HEK293 (cell line): ENCODE data around the gene CLIP3.

ENCODE experiments used
- CTCF ChIA-PET: fragments of 350-600 bp; formaldehyde crosslinking; extraction: SDS; loops from one replicate; lab custom pipeline; 2021; ENCODE audit warnings: antibody characterized with exemption; lab: Yijun Ruan, JAX
- POLR2A ChIA-PET: fragments of 300-600 bp; formaldehyde crosslinking; extraction: SDS; loops from one replicate; lab custom pipeline; 2020; ENCODE audit warnings: antibody characterized with exemption, inconsistent platforms; lab: Yijun Ruan, JAX
- H3K27ac ChIP-seq: fragments of 200-500 bp; sonication (Bioruptor generic); 2 replicates; pipeline ENCODE4 v1.5.1; 2014; ENCODE audit warnings: low read depth, low read length, control low read depth, inconsistent platforms; ENCODE audit errors: extremely low read depth
- H3K36me3 ChIP-seq, 2 experiments: fragments of 200-500 bp in 1 of 2; sonication (Bioruptor generic) in 1 of 2; 1 replicate in 1 of 2; 2 replicates in 1 of 2; pipeline ENCODE4 v1.5.1; 2014 to 2017; ENCODE audit warnings: inconsistent platforms in 2 of 2, low read length in 2 of 2; ENCODE audit not compliant: control insufficient read depth in 2 of 2, insufficient read depth in 1 of 2
- H3K4me1 ChIP-seq: fragments of 200-500 bp; sonication (Bioruptor generic); 2 replicates; pipeline ENCODE4 v1.5.1; 2014; ENCODE audit warnings: mild to moderate bottlenecking, low read length, inconsistent platforms; ENCODE audit not compliant: control insufficient read depth, insufficient read depth
- H3K4me3 ChIP-seq: 2 replicates; pipeline ENCODE4 v1.5.1; 2011; ENCODE audit warnings: low read depth, mild to moderate bottlenecking, control low read depth, low read length, moderate library complexity
- H3K9me3 ChIP-seq: fragments of 200-500 bp; sonication (Bioruptor generic); 2 replicates; pipeline ENCODE4 v1.5.1; 2014; ENCODE audit warnings: low read depth, low read length, inconsistent platforms; ENCODE audit not compliant: control insufficient read depth, insufficient read depth
- BCL11A ChIP-seq: fragments of 450-650 bp; formaldehyde crosslinking; IDR thresholded peaks from 2 replicates; pipeline ENCODE4 v1.5.1; 2016; ENCODE audit warnings: low read depth, missing biosample characterization, missing genetic modification characterization
- FEZF1 ChIP-seq: fragments of 450-650 bp; formaldehyde crosslinking; IDR thresholded peaks from 2 replicates; pipeline ENCODE4 v1.5.1; 2016; ENCODE audit warnings: missing biosample characterization, missing genetic modification characterization
- GLI2 ChIP-seq: fragments of 450-650 bp; formaldehyde crosslinking; IDR thresholded peaks from 2 replicates; pipeline ENCODE4; 2017; ENCODE audit warnings: missing biosample characterization, missing genetic modification characterization, low read depth, borderline replicate concordance
- GLIS1 ChIP-seq: fragments of 450-650 bp; formaldehyde crosslinking; IDR thresholded peaks from 2 replicates; pipeline ENCODE4 v1.5.1; 2016; ENCODE audit warnings: missing biosample characterization, missing genetic modification characterization
- KLF7 ChIP-seq: fragments of 450-650 bp; formaldehyde crosslinking; IDR thresholded peaks from 2 replicates; pipeline ENCODE4 v1.5.1; 2016; ENCODE audit warnings: missing biosample characterization, missing genetic modification characterization, borderline replicate concordance
- MYNN ChIP-seq: fragments of 450-650 bp; formaldehyde crosslinking; IDR thresholded peaks from 2 replicates; pipeline ENCODE4 v1.5.1; 2016; ENCODE audit warnings: missing biosample characterization, missing genetic modification characterization, borderline replicate concordance
- REST ChIP-seq: fragments of 450-650 bp; formaldehyde crosslinking; IDR thresholded peaks from 2 replicates; pipeline ENCODE4 v1.5.1; 2016; ENCODE audit warnings: missing biosample characterization, missing genetic modification characterization
- SP3 ChIP-seq: fragments of 450-650 bp; formaldehyde crosslinking; IDR thresholded peaks from 2 replicates; pipeline ENCODE4 v1.5.1; 2016; ENCODE audit warnings: missing biosample characterization, missing genetic modification characterization
- ZBTB1 ChIP-seq: fragments of 450-650 bp; formaldehyde crosslinking; IDR thresholded peaks from 2 replicates; pipeline ENCODE4 v1.5.1; 2016; ENCODE audit warnings: missing biosample characterization, missing genetic modification characterization
- ZBTB11 ChIP-seq: fragments of 450-650 bp; formaldehyde crosslinking; conservative IDR thresholded peaks from 2 replicates; pipeline ENCODE4 v1.5.1; 2016; ENCODE audit warnings: low read depth, missing biosample characterization, missing genetic modification characterization
- ZFP3 ChIP-seq: fragments of 450-650 bp; formaldehyde crosslinking; IDR thresholded peaks from 2 replicates; pipeline ENCODE4 v1.5.1; 2016; ENCODE audit warnings: low read depth, missing biosample characterization, missing genetic modification characterization
- ZFP69B ChIP-seq: fragments of 450-650 bp; formaldehyde crosslinking; IDR thresholded peaks from 2 replicates; pipeline ENCODE4 v1.5.1; 2016; ENCODE audit warnings: missing biosample characterization, missing genetic modification characterization
- ZIC2 ChIP-seq: fragments of 450-650 bp; formaldehyde crosslinking; IDR thresholded peaks from 2 replicates; pipeline ENCODE4 v1.5.1; 2016; ENCODE audit warnings: missing biosample characterization, missing genetic modification characterization
- ZNF121 ChIP-seq: fragments of 450-650 bp; formaldehyde crosslinking; IDR thresholded peaks from 2 replicates; pipeline ENCODE4 v1.5.1; 2016; ENCODE audit warnings: missing biosample characterization, missing genetic modification characterization
- ZNF391 ChIP-seq: fragments of 450-650 bp; formaldehyde crosslinking; IDR thresholded peaks from 2 replicates; pipeline ENCODE4 v1.5.1; 2016; ENCODE audit warnings: low read depth, missing biosample characterization, missing genetic modification characterization, borderline replicate concordance
- ZNF423 ChIP-seq: fragments of 450-650 bp; formaldehyde crosslinking; IDR thresholded peaks from 2 replicates; pipeline ENCODE4 v1.5.1; 2016; ENCODE audit warnings: missing biosample characterization, missing genetic modification characterization
- ZNF561 ChIP-seq: fragments of 450-650 bp; IDR thresholded peaks from 2 replicates; pipeline ENCODE4 v1.5.1; 2018; ENCODE audit warnings: missing biosample characterization, missing genetic modification characterization, borderline replicate concordance
- ZNF585B ChIP-seq: fragments of 450-650 bp; formaldehyde crosslinking; IDR thresholded peaks from 2 replicates; pipeline ENCODE4 v1.5.1; 2016; ENCODE audit warnings: missing biosample characterization, missing genetic modification characterization
- TF ChIP-seq, protein P1 (sequence below): fragments of 450-650 bp; formaldehyde crosslinking; IDR thresholded peaks from 2 replicates; pipeline ENCODE4 v1.5.0; 2017; ENCODE audit warnings: missing biosample characterization, missing genetic modification characterization, borderline replicate concordance

CLIP3 gene

GRCh38 chr19:35978271-35978670 lies 54.4 kb downstream of the CLIP3 start:
- H3K4me3 ChIP-seq, result no peak overlapping the region
- no peak for TF ChIP-seq ZNF561 (tag by site-specific recombination)
- TF ChIP-seq, protein P1, sequence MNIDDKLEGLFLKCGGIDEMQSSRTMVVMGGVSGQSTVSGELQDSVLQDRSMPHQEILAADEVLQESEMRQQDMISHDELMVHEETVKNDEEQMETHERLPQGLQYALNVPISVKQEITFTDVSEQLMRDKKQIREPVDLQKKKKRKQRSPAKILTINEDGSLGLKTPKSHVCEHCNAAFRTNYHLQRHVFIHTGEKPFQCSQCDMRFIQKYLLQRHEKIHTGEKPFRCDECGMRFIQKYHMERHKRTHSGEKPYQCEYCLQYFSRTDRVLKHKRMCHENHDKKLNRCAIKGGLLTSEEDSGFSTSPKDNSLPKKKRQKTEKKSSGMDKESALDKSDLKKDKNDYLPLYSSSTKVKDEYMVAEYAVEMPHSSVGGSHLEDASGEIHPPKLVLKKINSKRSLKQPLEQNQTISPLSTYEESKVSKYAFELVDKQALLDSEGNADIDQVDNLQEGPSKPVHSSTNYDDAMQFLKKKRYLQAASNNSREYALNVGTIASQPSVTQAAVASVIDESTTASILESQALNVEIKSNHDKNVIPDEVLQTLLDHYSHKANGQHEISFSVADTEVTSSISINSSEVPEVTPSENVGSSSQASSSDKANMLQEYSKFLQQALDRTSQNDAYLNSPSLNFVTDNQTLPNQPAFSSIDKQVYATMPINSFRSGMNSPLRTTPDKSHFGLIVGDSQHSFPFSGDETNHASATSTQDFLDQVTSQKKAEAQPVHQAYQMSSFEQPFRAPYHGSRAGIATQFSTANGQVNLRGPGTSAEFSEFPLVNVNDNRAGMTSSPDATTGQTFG (tag by site-specific recombination), result no peak
- no peak for TF ChIP-seq FEZF1 (tag by site-specific recombination)
- no peak for TF ChIP-seq MYNN (tag by site-specific recombination)
- no peak for TF ChIP-seq ZNF423 (tag by site-specific recombination)
- TF ChIP-seq GLIS1 (tag by site-specific recombination), result no peak
- TF ChIP-seq ZFP3 (tag by site-specific recombination), result no peak
- TF ChIP-seq SP3 (tag by site-specific recombination), result no peak
- TF ChIP-seq GLI2 (tag by site-specific recombination), result no peak
- no peak for TF ChIP-seq REST (tag by site-specific recombination)
- TF ChIP-seq ZIC2 (tag by site-specific recombination), result no peak
- no peak for TF ChIP-seq BCL11A (tag by site-specific recombination)
- TF ChIP-seq ZBTB11 (tag by site-specific recombination), result no peak
- TF ChIP-seq ZNF391 (tag by site-specific recombination), result no peak
- no peak for TF ChIP-seq ZBTB1 (tag by site-specific recombination)
- no peak for TF ChIP-seq ZFP69B (tag by site-specific recombination)
- no peak for TF ChIP-seq ZNF121 (tag by site-specific recombination)
- TF ChIP-seq ZNF585B (tag by site-specific recombination), result no peak
- TF ChIP-seq KLF7 (tag by site-specific recombination), result no peak
- ChIA-PET POLR2A (no interaction called here), CTCF (interaction anchor here (0.6 to 1.0 kb wide), 5 partner anchors 9 to 1654 kb away, joined by 3 to 4 read pairs (median 4); no protein-coding TSS in a partner anchor)
- H3K36me3 ChIP-seq, result no peaks in the 10 kb centered on the region
- no peak overlapping the region for H3K27ac ChIP-seq
- H3K9me3 ChIP-seq, result no peaks in the 10 kb centered on the region
- H3K4me1 ChIP-seq, result no peaks in the 10 kb centered on the region
